ENCODE results near the gene ENG. TPM values are rescaled to one million over a fixed set of nuclear protein-coding genes. Genes with fewer than 3 reads are reported as not detected.

The ENG gene
- total and polyA plus RNA-seq, 2 of the 8 experiments (the other 6 are each of a cell fraction or from before 2014, with no cell fraction given), result 1.8 to 4.4 TPM

GRCh38 chr9:127812011-127812410, 42.4 kb downstream of the ENG start (continued):
- TF ChIP-seq JUN (IDR thresholded peaks at IDR 0.05; ENCODE audit: low read depth, low read length) (no peak), BCL11A (IDR thresholded peaks at IDR 0.05; ENCODE audit: low read depth in 2 of 2, low read length in 2 of 2) (no peak), EGR1 (IDR thresholded peaks at IDR 0.05; ENCODE audit: borderline replicate concordance, low read depth, low read length) (no peak), RXRA (IDR thresholded peaks at IDR 0.05; ENCODE audit: insufficient read depth, low read depth, low read length) (no peak)
